GM19023 (cell line): ENCODE measurements around the gene PARVB.

Source experiments
- ATAC-seq: cut with Tn5 transposase; IDR thresholded peaks from one replicate; pipeline ENCODE4 v1.9.1; 2021; ENCODE audit warnings: mild to moderate bottlenecking, moderate library complexity; ENCODE audit not compliant: unreplicated experiment

PARVB gene

GRCh38 chr22:44209343-44209742, 185.2 kb downstream of the PARVB start:
- no peak for ATAC-seq

GRCh38 chr22:44210722-44211121, 186.6 kb downstream of the PARVB start:
- no peak for ATAC-seq

DNA sequence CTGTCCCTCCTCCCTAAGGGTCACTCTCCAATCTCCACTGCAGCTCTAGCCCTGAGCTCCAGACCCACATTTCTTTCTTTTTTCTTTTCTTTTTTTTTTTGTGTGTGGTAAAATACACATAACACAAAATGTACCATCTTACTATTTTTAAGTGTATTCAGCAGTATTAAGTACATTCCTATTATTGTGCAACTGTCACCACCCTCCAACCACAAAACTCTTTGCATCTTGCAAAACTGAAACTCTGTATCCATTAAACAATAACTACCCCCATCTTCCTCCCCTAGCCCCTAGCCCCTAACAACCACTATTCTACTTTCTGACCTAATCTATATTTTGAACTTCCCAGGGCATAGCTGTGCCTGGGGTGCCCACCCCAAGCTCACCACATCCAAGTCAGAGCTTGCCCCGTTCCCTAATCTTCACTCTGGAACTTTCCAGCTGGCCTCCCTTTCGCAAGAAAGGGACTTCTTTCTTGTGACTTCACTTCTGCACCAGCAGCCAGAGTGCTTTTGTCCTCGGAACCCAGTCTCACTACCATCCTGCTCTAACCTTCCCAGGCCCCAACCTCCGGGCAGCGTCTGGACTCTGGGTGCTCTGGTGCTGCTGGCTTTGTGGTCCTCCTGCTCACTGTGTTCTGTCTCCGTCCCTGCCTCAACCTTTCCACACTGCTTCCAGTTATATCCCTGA, 187.3 kb downstream of the PARVB start:
- ATAC-seq: no peak

DNA sequence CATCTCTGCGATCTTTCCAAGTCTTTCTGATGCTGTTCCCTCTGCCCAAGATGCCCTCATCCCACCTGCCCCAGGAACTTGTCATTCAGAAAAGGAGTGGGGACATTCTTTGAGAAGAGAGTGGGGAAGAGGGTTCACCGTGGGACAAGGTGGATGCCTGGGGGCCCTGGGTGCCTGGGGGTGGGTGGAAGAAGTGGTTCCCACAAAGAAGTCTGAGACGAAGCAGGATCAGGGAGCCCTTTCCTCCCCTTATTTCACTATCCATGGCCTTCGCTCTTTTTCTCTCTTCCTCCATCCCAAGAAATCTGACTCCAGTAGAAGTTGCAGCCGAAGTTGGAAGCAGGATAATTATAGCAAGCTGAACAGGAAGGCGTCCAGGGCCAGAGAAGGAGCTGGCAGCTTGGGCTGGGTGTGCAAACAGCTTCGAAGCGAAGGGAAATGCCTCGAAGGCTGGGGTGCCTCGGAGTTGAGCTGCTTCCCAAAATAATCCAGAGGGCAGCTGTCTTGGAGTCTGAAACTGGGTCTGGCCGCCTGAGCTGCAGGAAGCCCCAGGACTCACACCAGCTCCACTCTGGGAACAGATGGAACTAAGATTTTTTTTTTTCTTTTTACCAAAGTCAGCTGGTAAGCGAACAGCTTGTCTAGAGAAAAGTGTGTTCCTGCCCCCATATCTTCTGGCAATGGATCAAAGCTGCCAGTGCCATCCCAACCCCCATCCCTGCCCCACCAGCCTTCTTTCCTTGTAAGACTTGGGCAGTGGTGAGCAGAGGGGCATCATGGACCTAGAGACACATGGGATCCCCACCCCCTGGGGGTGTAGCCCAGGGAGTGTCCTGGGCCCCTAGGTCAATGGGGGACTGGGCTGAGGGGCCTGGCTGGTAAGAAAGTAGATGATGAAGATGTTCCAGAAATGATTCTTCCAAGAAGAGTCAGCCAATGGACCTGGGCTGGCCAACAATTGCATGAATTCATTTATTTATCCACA, 188.1 kb downstream of the PARVB start:
- ATAC-seq: no peak

- ATAC-seq: no peak
These were observed 188.8 kb downstream of the PARVB start for GRCh38 chr22:44212936-44213335.

DNA sequence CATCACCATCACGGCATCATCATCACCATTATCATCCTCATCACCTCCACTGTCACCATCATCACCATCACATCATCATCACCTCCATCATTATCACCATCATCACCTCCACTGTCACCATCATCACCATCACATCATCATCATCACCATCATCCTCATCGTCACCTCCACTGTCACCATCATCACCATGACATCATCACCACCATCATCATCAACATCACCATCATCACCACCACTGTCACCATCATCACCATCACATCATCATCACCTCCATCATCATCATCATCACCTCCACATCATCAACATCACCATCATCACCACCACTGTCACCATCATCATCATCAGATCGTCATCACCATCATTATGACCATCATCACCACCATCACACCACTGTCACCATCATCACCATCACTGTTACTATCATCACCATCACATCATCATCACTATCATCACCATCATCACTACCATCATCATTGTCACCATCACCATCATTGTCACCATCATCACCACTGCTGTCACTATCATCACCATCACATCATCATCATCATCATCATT, 189.5 kb downstream of the PARVB start:
- ATAC-seq: no peak

GRCh38 chr22:44214187-44214586, 190.1 kb downstream of the PARVB start:
- ATAC-seq: no peak

DNA sequence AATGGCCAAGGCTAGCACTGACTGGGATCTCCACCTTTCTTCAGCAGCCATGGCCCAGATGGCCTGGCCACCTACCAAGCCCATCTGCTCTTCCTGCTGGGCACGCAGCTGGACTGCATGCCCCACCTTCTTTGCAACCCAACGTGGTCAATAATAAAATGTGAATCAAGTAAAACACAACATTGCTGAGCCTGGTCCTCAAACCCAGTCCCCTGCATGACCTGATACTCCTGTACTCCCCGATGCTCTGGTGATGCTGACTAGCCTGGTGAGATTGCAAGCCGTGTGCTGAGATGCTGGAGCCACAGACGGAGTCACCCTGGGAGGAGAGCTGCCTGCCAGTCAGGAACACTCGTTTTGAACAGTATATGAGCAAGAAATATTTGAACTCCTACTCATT, 190.7 kb downstream of the PARVB start:
- no peak for ATAC-seq

DNA sequence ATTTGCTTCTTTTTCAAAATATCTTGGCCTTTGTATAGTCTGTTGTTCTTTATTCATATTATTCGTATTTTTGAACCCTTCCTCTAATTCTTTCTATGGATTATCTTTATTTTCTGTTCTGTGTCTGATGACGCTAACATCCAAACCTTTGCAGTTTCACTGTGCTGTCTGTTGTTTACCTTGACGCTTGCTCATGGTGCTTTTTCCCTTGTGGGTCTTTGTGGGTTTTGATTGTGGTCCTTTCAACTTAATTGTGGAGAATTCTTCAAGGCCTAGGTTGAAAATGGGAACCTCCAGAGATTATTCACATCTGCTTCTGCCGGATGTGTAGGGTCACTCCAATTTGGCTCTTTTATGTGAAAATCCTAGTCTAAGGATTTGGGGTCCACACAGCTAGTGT, 191.2 kb downstream of the PARVB start:
- ATAC-seq: no peak

DNA sequence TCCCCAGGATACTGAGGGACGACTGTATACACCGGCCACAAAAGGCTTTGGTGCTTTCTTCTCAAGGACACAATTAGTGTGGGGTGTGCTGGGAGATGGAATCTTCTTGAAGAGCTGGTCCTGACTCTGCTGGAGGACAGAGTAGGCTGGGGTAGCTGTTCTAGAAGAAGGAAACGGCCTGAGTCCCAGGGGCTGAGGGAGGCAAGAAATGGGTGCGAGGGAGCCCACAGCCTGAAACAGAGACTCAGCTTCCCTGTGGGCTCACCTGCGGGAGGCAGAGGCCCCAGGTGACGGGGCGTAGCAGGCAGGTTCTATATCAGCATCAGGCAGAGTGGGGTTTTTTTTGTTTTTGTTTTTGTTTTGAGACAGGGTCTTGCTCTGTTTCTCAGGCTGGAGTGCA, 193.2 kb downstream of the PARVB start:
- no peak for ATAC-seq

- no peak for ATAC-seq
These were observed 194.0 kb downstream of the PARVB start for GRCh38 chr22:44218071-44218470.

- no peak for ATAC-seq
These were observed 195.2 kb downstream of the PARVB start for GRCh38 chr22:44219101-44219870.

DNA sequence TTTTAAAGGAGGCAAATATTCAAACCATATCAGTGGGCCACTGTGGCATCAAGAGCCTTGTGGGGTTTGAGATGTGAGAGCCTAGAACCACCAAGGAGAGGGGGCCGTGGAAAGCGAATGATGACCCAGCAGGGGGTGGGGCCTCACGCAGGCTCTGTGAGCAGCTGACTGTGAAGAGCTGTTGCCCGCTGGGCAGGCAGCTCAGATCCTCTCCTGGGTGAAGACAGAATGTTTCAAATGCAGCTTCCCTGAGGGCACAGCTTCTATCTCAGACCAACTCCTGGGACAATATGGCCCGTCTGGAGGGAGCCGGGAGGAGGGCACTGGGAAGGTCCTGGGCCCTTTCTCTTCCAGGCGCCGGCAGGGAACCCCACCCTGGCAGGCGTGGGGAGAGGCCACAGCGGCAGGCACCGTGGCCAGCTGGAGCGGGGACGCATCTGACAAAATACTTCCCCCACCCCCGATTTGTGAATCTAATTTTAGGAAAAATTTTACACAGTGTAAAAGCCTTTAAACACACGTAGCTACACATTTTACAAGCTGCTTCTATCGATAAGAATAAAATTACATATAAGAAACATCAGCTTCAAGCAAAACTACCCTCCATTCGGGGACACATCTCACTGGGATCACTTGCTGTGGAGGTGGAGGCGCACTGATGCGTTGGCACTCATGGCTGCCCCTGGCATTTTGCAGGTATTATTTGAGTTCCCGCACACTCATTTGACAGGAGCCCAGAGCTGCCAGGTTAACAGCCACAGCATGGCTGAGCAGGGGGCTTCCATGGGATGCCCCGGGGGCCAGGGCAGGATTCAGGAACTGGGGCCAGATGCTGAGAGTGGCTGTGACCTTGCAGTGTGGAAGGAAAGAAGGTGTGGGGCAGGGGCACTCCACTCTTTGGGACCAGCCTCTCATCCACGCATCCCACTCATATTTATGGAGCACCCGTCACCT, 196.9 kb downstream of the PARVB start:
- ATAC-seq: no peak

DNA sequence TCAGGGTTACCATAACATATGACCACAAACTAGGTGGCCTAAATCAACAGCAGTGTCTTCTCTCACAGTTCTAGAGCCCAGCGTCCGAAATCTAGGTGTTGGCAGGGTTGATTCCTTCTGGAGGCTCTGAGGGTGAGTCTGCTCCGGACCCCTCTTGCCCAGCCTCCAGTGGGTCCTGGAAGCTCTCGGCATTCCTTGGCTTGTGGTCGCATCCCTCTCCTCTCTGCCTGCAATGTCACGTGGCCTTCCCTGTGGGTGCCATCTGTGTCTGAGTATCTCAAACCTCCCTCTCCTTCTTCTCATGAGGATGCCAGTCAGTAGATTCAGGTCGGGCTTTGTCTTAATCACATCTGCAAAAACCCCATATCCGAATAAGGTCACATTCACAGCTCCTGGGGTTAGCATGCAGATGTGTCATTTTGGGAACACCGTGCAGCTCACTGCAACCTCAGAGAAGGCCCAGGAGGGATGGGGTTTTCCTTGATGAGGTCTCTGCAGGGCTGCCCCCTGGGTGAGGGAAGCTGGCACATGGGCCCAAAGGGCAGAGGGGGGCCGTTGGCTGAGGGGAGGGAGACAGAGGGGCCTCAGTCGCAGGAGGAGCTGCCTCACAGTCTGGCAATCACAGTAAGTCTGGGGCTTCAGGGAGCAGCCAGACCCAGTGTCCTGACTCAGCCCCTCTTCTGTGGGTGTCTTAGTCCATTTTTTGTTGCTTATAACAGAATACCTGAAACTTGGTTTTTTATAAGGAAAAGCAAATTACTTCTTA, 197.8 kb downstream of the PARVB start:
- no peak for ATAC-seq
